GM12865 (cell line): Measurements from ENCODE around the gene DKK3.

Source experiments
- DNase-seq: peaks from one replicate; pipeline ENCODE4 v3.0.0; 2010; ENCODE audit warnings: low read depth
- H3K4me3 ChIP-seq: 2 replicates; pipeline ENCODE4 v1.5.1; 2011; ENCODE audit warnings: mild to moderate bottlenecking, low read depth, low read length, control low read depth
- CTCF ChIP-seq: IDR thresholded peaks from 2 replicates; pipeline ENCODE4 v1.5.1; 2011; ENCODE audit warnings: low read length, control low read depth, low read depth, inconsistent platforms; ENCODE audit not compliant: insufficient read depth; ENCODE audit errors: missing control alignments

DKK3 gene

GRCh38 chr11:11952036-11952435 is 56.4 kb downstream of the DKK3 start:
- TF ChIP-seq CTCF, result no peak
- no peak for DNase-seq
- no peak overlapping the region for H3K4me3 ChIP-seq

- H3K4me3 ChIP-seq, result no peak overlapping the region
- DNase-seq, result no peak
- no peak for TF ChIP-seq CTCF
Observed at GRCh38 chr11:11949482-11949881, 58.9 kb downstream of the DKK3 start.

- no peak overlapping the region for H3K4me3 ChIP-seq
- no peak for DNase-seq
- TF ChIP-seq CTCF, result no peak
Observed at GRCh38 chr11:11948242-11948947, 60.0 kb downstream of the DKK3 start.

- DNase-seq, result no peak
- no peak overlapping the region for H3K4me3 ChIP-seq
- TF ChIP-seq CTCF, result no peak
Observed at GRCh38 chr11:11947825-11948224, 60.6 kb downstream of the DKK3 start.

GRCh38 chr11:11946878-11947277 is 61.5 kb downstream of the DKK3 start:
- DNase-seq, result no peak
- H3K4me3 ChIP-seq, result no peak overlapping the region
- no peak for TF ChIP-seq CTCF

GRCh38 chr11:11946180-11946579 is 62.2 kb downstream of the DKK3 start:
- no peak for DNase-seq
- no peak for TF ChIP-seq CTCF
- no peak overlapping the region for H3K4me3 ChIP-seq

- H3K4me3 ChIP-seq, result no peak overlapping the region
- no peak for DNase-seq
- no peak for TF ChIP-seq CTCF
Observed at GRCh38 chr11:11944444-11944843, 64.0 kb downstream of the DKK3 start.
